MM.1S (cell line): Measurements from ENCODE around the gene CLINT1.

Experiments used
- CTCF ChIP-seq: fragments of 300-600 bp; sonication (generic); IDR thresholded peaks from 2 replicates; pipeline ENCODE4 v1.5.1; 2016; ENCODE audit warnings: antibody characterized with exemption, low read length, mixed read lengths
- EZH2 ChIP-seq: fragments of 300-600 bp; sonication (generic); optimal IDR thresholded peaks from 2 replicates; pipeline ENCODE3; 2017; ENCODE audit warnings: low read depth, mild to moderate bottlenecking, antibody characterized with exemption, low read length, mixed read lengths
- EZH2phosphoT487 ChIP-seq: fragments of 300-600 bp; sonication (generic); IDR thresholded peaks from 2 replicates; pipeline ENCODE4 v1.6.1; 2018; ENCODE audit warnings: antibody characterized with exemption, low read length

- TF ChIP-seq CTCF (no peak), EZH2phosphoT487 (no peak), EZH2 (no peak)
These were observed 86.8 kb downstream of the CLINT1 start for GRCh38 chr5:157772127-157772526.
